Hepatocyte (in vitro differentiated cells): Measurements from ENCODE around the gene FLCN. TPM values are rescaled to one million over a fixed set of nuclear protein-coding genes. Genes with fewer than 3 reads are reported as not detected.

ENCODE experiments used
- DNase-seq: peaks from one replicate; pipeline ENCODE4 v3.0.0-alpha.2; 2016; ENCODE audit warnings: low spot score
- H2AFZ ChIP-seq: fragments of 200-600 bp; sonication (generic); 2 replicates; pipeline ENCODE4 v1.6.0; 2016; ENCODE audit warnings: antibody characterized with exemption, mild to moderate bottlenecking
- H3K27ac ChIP-seq: fragments of 200-600 bp; sonication (generic); 2 replicates; pipeline ENCODE4 v1.5.1; 2016; ENCODE audit warnings: mild to moderate bottlenecking
- H3K27me3 ChIP-seq: fragments of 200-600 bp; sonication (generic); 2 replicates; pipeline ENCODE4 v1.6.1; 2016
- H3K36me3 ChIP-seq: fragments of 200-600 bp; sonication (generic); replicated peaks from 2 replicates; pipeline ENCODE4 v1.5.1; 2016; ENCODE audit warnings: low read depth; ENCODE audit not compliant: insufficient read depth
- H3K4me1 ChIP-seq: fragments of 200-600 bp; sonication (generic); 2 replicates; pipeline ENCODE4 v1.5.1; 2016; ENCODE audit warnings: mild to moderate bottlenecking, moderate library complexity; ENCODE audit not compliant: insufficient read depth
- H3K4me2 ChIP-seq: fragments of 200-600 bp; sonication (generic); 2 replicates; pipeline ENCODE4 v1.6.0; 2016
- H3K4me3 ChIP-seq: fragments of 200-600 bp; sonication (generic); 2 replicates; pipeline ENCODE4 v1.5.1; 2016; ENCODE audit warnings: mild to moderate bottlenecking
- H3K79me2 ChIP-seq: fragments of 200-600 bp; sonication (generic); 2 replicates; pipeline ENCODE4 v1.6.0; 2017; ENCODE audit warnings: mild to moderate bottlenecking
- H3K9me2 ChIP-seq: fragments of 200-600 bp; sonication (generic); replicated peaks from 2 replicates; pipeline ENCODE4 v1.6.0; 2017; ENCODE audit warnings: mild to moderate bottlenecking; ENCODE audit not compliant: insufficient read depth
- H3K9me3 ChIP-seq: fragments of 200-600 bp; sonication (generic); 2 replicates; pipeline ENCODE4 v1.5.1; 2016; ENCODE audit warnings: low read depth, mild to moderate bottlenecking
- H4K20me1 ChIP-seq: fragments of 200-600 bp; sonication (generic); 2 replicates; pipeline ENCODE4 v1.6.0; 2016; ENCODE audit warnings: mild to moderate bottlenecking; ENCODE audit not compliant: insufficient read depth, poor library complexity, severe bottlenecking
- EZH2 ChIP-seq: fragments of 200-600 bp; sonication (generic); IDR thresholded peaks from 2 replicates; pipeline ENCODE4 v1.6.1; 2016; ENCODE audit warnings: antibody characterized with exemption, mild to moderate bottlenecking, borderline replicate concordance
- EZH2phosphoT487 ChIP-seq: fragments of 200-600 bp; sonication (generic); IDR thresholded peaks from one replicate; pipeline ENCODE4 v1.6.1; 2018; ENCODE audit warnings: antibody characterized with exemption, mild to moderate bottlenecking, low read depth, moderate library complexity; ENCODE audit not compliant: unreplicated experiment, severe bottlenecking
- WGBS: methylation state at CpG from one replicate; pipeline ENCODE4 v1.1.6; 2016; ENCODE audit warnings: low lambda C conversion rate; ENCODE audit errors: missing lambda C conversion rate; 5-methylcytosine and 5-hydroxymethylcytosine counted together
- polyA plus RNA-seq: library from polyadenylated mRNA; unstranded; fragments of >200 nt; fragmentation: Nextera tagmentation; extraction: Ambion mirVana; gene quantifications from 2 replicates; pipeline ENCODE4 v1.2.1, GENCODE V29; 2016
- small RNA-seq: library from RNA; depleted of rRNA; stranded (forward); fragments of <200 nt; gene quantifications from one replicate; pipeline ENCODE3, GENCODE V24; 2014
- total RNA-seq: library from RNA; depleted of rRNA; stranded (reverse); fragments of >200 nt; gene quantifications from 2 replicates; pipeline ENCODE4 v1.2.3, GENCODE V29; 2014
- TF ChIP-seq, protein P1 (sequence below): fragments of 200-600 bp; sonication (generic); IDR thresholded peaks from 2 replicates; pipeline ENCODE4 v1.5.1; 2016; ENCODE audit warnings: antibody characterized with exemption, mild to moderate bottlenecking; ENCODE audit not compliant: poor library complexity

FLCN gene
- total and polyA plus RNA-seq, 2 experiments from 2014 or later, result 31.0 to 66.2 TPM

- H3K27me3 ChIP-seq, result no peaks in the 10 kb centered on the region
- no peaks in the 10 kb centered on the region for H3K4me1 ChIP-seq
- DNase-seq, result no peak
- H3K79me2 ChIP-seq, result no peaks in the 10 kb centered on the region
- no peaks in the 10 kb centered on the region for H4K20me1 ChIP-seq
- 97% methylated on average over 25 of the region's 25 CpGs for WGBS
- H3K9me3 ChIP-seq, result no peaks in the 10 kb centered on the region
- H3K36me3 ChIP-seq, result no peaks in the 10 kb centered on the region
- TF ChIP-seq EZH2phosphoT487 (no peak), EZH2 (no peak)
- TF ChIP-seq, protein P1, sequence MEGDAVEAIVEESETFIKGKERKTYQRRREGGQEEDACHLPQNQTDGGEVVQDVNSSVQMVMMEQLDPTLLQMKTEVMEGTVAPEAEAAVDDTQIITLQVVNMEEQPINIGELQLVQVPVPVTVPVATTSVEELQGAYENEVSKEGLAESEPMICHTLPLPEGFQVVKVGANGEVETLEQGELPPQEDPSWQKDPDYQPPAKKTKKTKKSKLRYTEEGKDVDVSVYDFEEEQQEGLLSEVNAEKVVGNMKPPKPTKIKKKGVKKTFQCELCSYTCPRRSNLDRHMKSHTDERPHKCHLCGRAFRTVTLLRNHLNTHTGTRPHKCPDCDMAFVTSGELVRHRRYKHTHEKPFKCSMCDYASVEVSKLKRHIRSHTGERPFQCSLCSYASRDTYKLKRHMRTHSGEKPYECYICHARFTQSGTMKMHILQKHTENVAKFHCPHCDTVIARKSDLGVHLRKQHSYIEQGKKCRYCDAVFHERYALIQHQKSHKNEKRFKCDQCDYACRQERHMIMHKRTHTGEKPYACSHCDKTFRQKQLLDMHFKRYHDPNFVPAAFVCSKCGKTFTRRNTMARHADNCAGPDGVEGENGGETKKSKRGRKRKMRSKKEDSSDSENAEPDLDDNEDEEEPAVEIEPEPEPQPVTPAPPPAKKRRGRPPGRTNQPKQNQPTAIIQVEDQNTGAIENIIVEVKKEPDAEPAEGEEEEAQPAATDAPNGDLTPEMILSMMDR, result no peak
- no peak overlapping the region for H3K27ac ChIP-seq
- H3K9me2 ChIP-seq, result no peaks in the 10 kb centered on the region
- no peak overlapping the region for H3K4me3 ChIP-seq
- no peak overlapping the region for H3K4me2 ChIP-seq
- H2AFZ ChIP-seq, result no peak overlapping the region
Measured at GRCh38 chr17:17164156-17164555, 72.8 kb downstream of the FLCN start.

Small RNAs within 50 kb of the gene (small RNA-seq; reads per million reads assigned to genes)
- not detected for gene RNU6-767P

Other genes starting within 250 kb of the FLCN start
- gene MPRIP, start 194.7 kb downstream of the FLCN start, total RNA-seq, result 80.1 and 202 TPM in 2 replicates
- 91.7 and 123 TPM in 2 replicates for gene MPRIP, start 194.7 kb downstream of the FLCN start, polyA plus RNA-seq
- gene PLD6, start 30.8 kb downstream of the FLCN start, total RNA-seq, result 0.24 and 0.97 TPM in 2 replicates
- gene PLD6, start 30.8 kb downstream of the FLCN start, polyA plus RNA-seq, result 0.63 and 0.79 TPM in 2 replicates
- gene COPS3, start 44.1 kb upstream of the FLCN start, total RNA-seq, result 69.1 and 69.5 TPM in 2 replicates
- gene COPS3, start 44.1 kb upstream of the FLCN start, polyA plus RNA-seq, result 56.4 and 62.9 TPM in 2 replicates
- 2.6 and 3.4 TPM in 2 replicates for gene NT5M, start 66.2 kb upstream of the FLCN start, total RNA-seq
- gene NT5M, start 66.2 kb upstream of the FLCN start, polyA plus RNA-seq, result 3.3 and 3.5 TPM in 2 replicates
- gene MED9, start 239.8 kb upstream of the FLCN start, total RNA-seq, result 17.3 and 19.7 TPM in 2 replicates
- gene MED9, start 239.8 kb upstream of the FLCN start, polyA plus RNA-seq, result 17.1 and 21.1 TPM in 2 replicates